T-helper 2 cell treated with Interferon-gamma antibody and Interleukin-4, amounts not matched to agents 5 μg/mL and 100 μg/mL, for 36 hours (primary cell): ENCODE results near the gene DCDC1.

Experiments used
- DNase-seq: peaks from one replicate; pipeline ENCODE4 v3.0.0; 2021; ENCODE audit warnings: low spot score
- H3K27ac Mint-ChIP-seq: one replicate; pipeline ENCODE4 v1.8.0; 2021; ENCODE audit warnings: mild to moderate bottlenecking, mixed read lengths
- H3K27me3 Mint-ChIP-seq: one replicate; pipeline ENCODE4 v1.8.0; 2021; ENCODE audit warnings: low read depth, mixed read lengths
- H3K36me3 Mint-ChIP-seq: one replicate; pipeline ENCODE4 v1.8.0; 2021; ENCODE audit warnings: low read depth, mixed read lengths
- H3K4me1 Mint-ChIP-seq: one replicate; pipeline ENCODE4 v1.8.0; 2021; ENCODE audit warnings: low read depth, mixed read lengths
- H3K4me3 Mint-ChIP-seq: one replicate; pipeline ENCODE4 v1.8.0; 2022; ENCODE audit warnings: mild to moderate bottlenecking, moderate library complexity, mixed read lengths
- H3K9me3 Mint-ChIP-seq: one replicate; pipeline ENCODE4 v1.8.0; 2021; ENCODE audit warnings: mixed read lengths

The DCDC1 gene

GRCh38 chr11:30859669-30860068, 509.9 kb downstream of the DCDC1 start:
- Mint-ChIP-seq H3K27ac (no peak overlapping the region), H3K4me1 (no peaks in the 10 kb centered on the region), H3K36me3 (no peaks in the 10 kb centered on the region), H3K9me3 (no peaks in the 10 kb centered on the region), H3K27me3 (no peaks in the 10 kb centered on the region), H3K4me3 (no peak overlapping the region)
- DNase-seq = no peak

GRCh38 chr11:30855383-30856006, 514.0 kb downstream of the DCDC1 start:
- Mint-ChIP-seq H3K4me3 (no peak overlapping the region), H3K9me3 (no peaks in the 10 kb centered on the region), H3K27ac (no peak overlapping the region), H3K36me3 (no peaks in the 10 kb centered on the region), H3K27me3 (no peaks in the 10 kb centered on the region), H3K4me1 (no peaks in the 10 kb centered on the region)
- DNase-seq = no peak

- Mint-ChIP-seq H3K27ac (no peak overlapping the region), H3K36me3 (no peaks in the 10 kb centered on the region), H3K27me3 (no peaks in the 10 kb centered on the region), H3K4me1 (no peaks in the 10 kb centered on the region), H3K9me3 (no peaks in the 10 kb centered on the region), H3K4me3 (no peak overlapping the region)
- no peak for DNase-seq
Measured at GRCh38 chr11:30853439-30853838, 516.1 kb downstream of the DCDC1 start.

- Mint-ChIP-seq H3K4me3 (no peak overlapping the region), H3K27ac (no peak overlapping the region), H3K9me3 (no peaks in the 10 kb centered on the region), H3K4me1 (no peaks in the 10 kb centered on the region), H3K36me3 (no peaks in the 10 kb centered on the region), H3K27me3 (no peaks in the 10 kb centered on the region)
- no peak for DNase-seq
Measured at GRCh38 chr11:30852645-30853044, 516.9 kb downstream of the DCDC1 start.

- Mint-ChIP-seq H3K36me3 (no peaks in the 10 kb centered on the region), H3K27me3 (no peaks in the 10 kb centered on the region), H3K4me1 (no peaks in the 10 kb centered on the region), H3K27ac (no peak overlapping the region), H3K4me3 (no peak overlapping the region), H3K9me3 (no peaks in the 10 kb centered on the region)
- no peak for DNase-seq
Measured at GRCh38 chr11:30852091-30852490, 517.4 kb downstream of the DCDC1 start.

- Mint-ChIP-seq H3K4me1 (no peaks in the 10 kb centered on the region), H3K36me3 (no peaks in the 10 kb centered on the region), H3K4me3 (no peak overlapping the region), H3K27ac (no peak overlapping the region), H3K9me3 (peaks cover 18% of the 10 kb centered on the region), H3K27me3 (no peaks in the 10 kb centered on the region)
- DNase-seq = no peak
Measured at GRCh38 chr11:30837252-30837651, 532.3 kb downstream of the DCDC1 start.

GRCh38 chr11:30832831-30833230, 536.7 kb downstream of the DCDC1 start:
- Mint-ChIP-seq H3K27me3 (no peaks in the 10 kb centered on the region), H3K4me3 (no peak overlapping the region), H3K27ac (no peak overlapping the region), H3K36me3 (no peaks in the 10 kb centered on the region), H3K9me3 (peaks cover 18% of the 10 kb centered on the region), H3K4me1 (no peaks in the 10 kb centered on the region)
- no peak for DNase-seq

- no peaks in the 10 kb centered on the region for H3K4me1 Mint-ChIP-seq
- DNase-seq = no peak
- H3K27me3 Mint-ChIP-seq = no peaks in the 10 kb centered on the region
- no peak overlapping the region for H3K4me3 Mint-ChIP-seq
- H3K27ac Mint-ChIP-seq = no peak overlapping the region
- H3K9me3 Mint-ChIP-seq = peaks cover 14% of the 10 kb centered on the region
- H3K36me3 Mint-ChIP-seq = no peaks in the 10 kb centered on the region
Measured at GRCh38 chr11:30830681-30831080, 538.9 kb downstream of the DCDC1 start.

GRCh38 chr11:30826911-30827310, 542.6 kb downstream of the DCDC1 start:
- Mint-ChIP-seq H3K9me3 (no peaks in the 10 kb centered on the region), H3K4me3 (no peak overlapping the region), H3K36me3 (no peaks in the 10 kb centered on the region), H3K27me3 (no peaks in the 10 kb centered on the region), H3K27ac (no peak overlapping the region), H3K4me1 (no peaks in the 10 kb centered on the region)
- no peak for DNase-seq

GRCh38 chr11:30825723-30826122, 543.8 kb downstream of the DCDC1 start:
- no peaks in the 10 kb centered on the region for H3K9me3 Mint-ChIP-seq
- H3K36me3 Mint-ChIP-seq = no peaks in the 10 kb centered on the region
- no peaks in the 10 kb centered on the region for H3K4me1 Mint-ChIP-seq
- no peak overlapping the region for H3K27ac Mint-ChIP-seq
- no peak for DNase-seq
- H3K4me3 Mint-ChIP-seq = no peak overlapping the region
- no peaks in the 10 kb centered on the region for H3K27me3 Mint-ChIP-seq

GRCh38 chr11:30823119-30823518, 546.4 kb downstream of the DCDC1 start:
- H3K4me3 Mint-ChIP-seq = no peak overlapping the region
- H3K27me3 Mint-ChIP-seq = no peaks in the 10 kb centered on the region
- DNase-seq = no peak
- H3K4me1 Mint-ChIP-seq = no peaks in the 10 kb centered on the region
- no peaks in the 10 kb centered on the region for H3K36me3 Mint-ChIP-seq
- no peak overlapping the region for H3K27ac Mint-ChIP-seq
- H3K9me3 Mint-ChIP-seq = no peaks in the 10 kb centered on the region

GRCh38 chr11:30821438-30821965, 548.0 kb downstream of the DCDC1 start:
- Mint-ChIP-seq H3K4me3 (no peak overlapping the region), H3K27me3 (no peaks in the 10 kb centered on the region), H3K4me1 (no peaks in the 10 kb centered on the region), H3K9me3 (no peaks in the 10 kb centered on the region), H3K36me3 (no peaks in the 10 kb centered on the region), H3K27ac (no peak overlapping the region)
- no peak for DNase-seq

- Mint-ChIP-seq H3K27ac (no peak overlapping the region), H3K27me3 (no peaks in the 10 kb centered on the region)
Measured at GRCh38 chr11:30818721-30819120, 550.8 kb downstream of the DCDC1 start.

GRCh38 chr11:30816959-30817880, 552.3 kb downstream of the DCDC1 start:
- no peaks in the 10 kb centered on the region for H3K27me3 Mint-ChIP-seq
- H3K4me3 Mint-ChIP-seq = no peak overlapping the region
- H3K27ac Mint-ChIP-seq = no peak overlapping the region
- H3K36me3 Mint-ChIP-seq = no peaks in the 10 kb centered on the region
- DNase-seq = no peak
- H3K4me1 Mint-ChIP-seq = no peaks in the 10 kb centered on the region
- no peaks in the 10 kb centered on the region for H3K9me3 Mint-ChIP-seq

More at GRCh38 chr11:30818721-30819120, 550.8 kb downstream of the DCDC1 start:
- H3K36me3 Mint-ChIP-seq = no peaks in the 10 kb centered on the region
- no peaks in the 10 kb centered on the region for H3K9me3 Mint-ChIP-seq
- no peak for DNase-seq
- H3K4me1 Mint-ChIP-seq = no peaks in the 10 kb centered on the region
- no peak overlapping the region for H3K4me3 Mint-ChIP-seq
